ENCODE data around the gene PHLDA2.

PHLDA2 gene

GRCh38 chr11:2927851-2928604 lies 1.2 kb downstream of the PHLDA2 start:
- DNase-seq = no peak

- DNase-seq = no peak
Observed at GRCh38 chr11:2927121-2927800, 2.0 kb downstream of the PHLDA2 start.

GRCh38 chr11:2926611-2927051 lies 2.6 kb downstream of the PHLDA2 start:
- no peak for DNase-seq

GRCh38 chr11:2924821-2925675 lies 4.2 kb downstream of the PHLDA2 start:
- DNase-seq = no peak

- DNase-seq = no peak
Observed at GRCh38 chr11:2924381-2924780, 4.8 kb downstream of the PHLDA2 start.

GRCh38 chr11:2923446-2924375 lies 5.5 kb downstream of the PHLDA2 start:
- no peak for DNase-seq

- no peak for DNase-seq
Observed at GRCh38 chr11:2922655-2923054, 6.6 kb downstream of the PHLDA2 start.

- no peak for DNase-seq
Observed at GRCh38 chr11:2921742-2922493, 7.3 kb downstream of the PHLDA2 start.

GRCh38 chr11:2921261-2921660 lies 8.0 kb downstream of the PHLDA2 start:
- no peak for DNase-seq

GRCh38 chr11:2920343-2920742 lies 8.9 kb downstream of the PHLDA2 start:
- DNase-seq = no peak

- no peak for DNase-seq
Observed at GRCh38 chr11:2919837-2920236, 9.4 kb downstream of the PHLDA2 start.

GRCh38 chr11:2919188-2919587 lies 10.0 kb downstream of the PHLDA2 start:
- no peak for DNase-seq

- no peak for DNase-seq
Observed at GRCh38 chr11:2917842-2918490, 11.3 kb downstream of the PHLDA2 start.

GRCh38 chr11:2916892-2917645 lies 12.2 kb downstream of the PHLDA2 start:
- DNase-seq = no peak

GRCh38 chr11:2916114-2916891 lies 12.9 kb downstream of the PHLDA2 start:
- no peak for DNase-seq

GRCh38 chr11:2915473-2915872 lies 13.7 kb downstream of the PHLDA2 start:
- DNase-seq = no peak

GRCh38 chr11:2914455-2915195 lies 14.6 kb downstream of the PHLDA2 start:
- DNase-seq = no peak

- DNase-seq = no peak
Observed at GRCh38 chr11:2913776-2914175, 15.4 kb downstream of the PHLDA2 start.

GRCh38 chr11:2913019-2913431 lies 16.2 kb downstream of the PHLDA2 start:
- no peak for DNase-seq
